Fibroblast of skin of abdomen (primary cell): ENCODE data around the gene SLC38A4. TPM values are rescaled to one million over a fixed set of nuclear protein-coding genes. Genes with fewer than 3 reads are reported as not detected.
"Not testable (repeated sequence)": the region's sequence is repeated elsewhere in the genome, so short reads cannot be mapped to it uniquely, and the experiment has no call there.

Experiments used
- DNase-seq: peaks from one replicate; pipeline ENCODE4 v3.0.0-alpha.2; 2013
- polyA plus RNA-seq, 2 experiments: library from polyadenylated mRNA; unstranded; fragments of 120-200 nt; gene quantifications; one replicate each; pipeline ENCODE4 v1.2.1, GENCODE V29; 2013; ENCODE audit not compliant: insufficient read length in 2 of 2

SLC38A4 gene, protein sequence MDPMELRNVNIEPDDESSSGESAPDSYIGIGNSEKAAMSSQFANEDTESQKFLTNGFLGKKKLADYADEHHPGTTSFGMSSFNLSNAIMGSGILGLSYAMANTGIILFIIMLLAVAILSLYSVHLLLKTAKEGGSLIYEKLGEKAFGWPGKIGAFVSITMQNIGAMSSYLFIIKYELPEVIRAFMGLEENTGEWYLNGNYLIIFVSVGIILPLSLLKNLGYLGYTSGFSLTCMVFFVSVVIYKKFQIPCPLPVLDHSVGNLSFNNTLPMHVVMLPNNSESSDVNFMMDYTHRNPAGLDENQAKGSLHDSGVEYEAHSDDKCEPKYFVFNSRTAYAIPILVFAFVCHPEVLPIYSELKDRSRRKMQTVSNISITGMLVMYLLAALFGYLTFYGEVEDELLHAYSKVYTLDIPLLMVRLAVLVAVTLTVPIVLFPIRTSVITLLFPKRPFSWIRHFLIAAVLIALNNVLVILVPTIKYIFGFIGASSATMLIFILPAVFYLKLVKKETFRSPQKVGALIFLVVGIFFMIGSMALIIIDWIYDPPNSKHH
- polyA plus RNA-seq (2013, experiment 1 of 2; ENCODE audit: insufficient read length) = 4.0 TPM
- polyA plus RNA-seq (2013, experiment 2 of 2; ENCODE audit: insufficient read length) = 3.5 TPM

DNA sequence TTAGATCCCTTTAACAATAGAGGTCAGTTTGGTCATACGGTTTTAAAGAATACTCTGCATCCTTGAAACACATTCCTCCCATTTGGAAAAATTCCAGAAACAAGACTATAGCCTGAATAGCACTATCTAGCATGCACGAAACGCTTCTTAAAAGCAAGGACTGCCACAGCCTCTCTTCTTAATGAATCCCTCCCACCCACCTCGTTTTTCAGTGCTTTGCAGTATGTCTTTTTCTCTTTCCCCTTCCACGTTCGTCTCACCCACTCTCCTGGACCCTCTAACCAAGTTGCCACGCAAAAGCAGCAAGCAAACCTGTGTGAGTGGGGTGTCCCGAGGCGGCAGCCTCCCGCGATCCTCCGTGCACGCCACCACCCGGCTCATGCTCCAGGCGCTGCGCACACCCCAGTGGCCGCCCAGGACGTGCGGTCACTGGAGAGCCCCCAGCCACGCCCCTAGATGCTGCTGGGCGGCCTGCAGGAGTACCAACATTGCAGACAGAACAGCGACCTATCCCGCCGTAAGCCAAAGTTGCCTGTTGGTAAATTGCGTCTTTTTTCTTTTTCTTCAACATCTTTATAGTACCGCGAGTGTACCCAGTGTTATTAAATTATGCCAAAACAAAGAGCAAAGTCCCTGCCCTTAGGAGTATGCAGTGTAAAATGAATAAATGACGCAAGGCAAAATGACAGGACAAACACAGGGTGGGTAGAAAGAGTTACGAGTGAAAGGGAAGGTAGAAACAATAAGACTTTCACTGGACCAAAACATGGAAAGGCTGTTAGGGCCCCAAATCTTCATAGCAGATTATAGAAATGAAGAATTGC is at the start of gene SLC38A4:
Gene SLC38A4, minus strand, starts transcription at position 407 of the 824 bp plus-strand sequence. CDS start 32,926 bp downstream, outside the sequence.
- peak; percentile 63 for DNase-seq

DNA sequence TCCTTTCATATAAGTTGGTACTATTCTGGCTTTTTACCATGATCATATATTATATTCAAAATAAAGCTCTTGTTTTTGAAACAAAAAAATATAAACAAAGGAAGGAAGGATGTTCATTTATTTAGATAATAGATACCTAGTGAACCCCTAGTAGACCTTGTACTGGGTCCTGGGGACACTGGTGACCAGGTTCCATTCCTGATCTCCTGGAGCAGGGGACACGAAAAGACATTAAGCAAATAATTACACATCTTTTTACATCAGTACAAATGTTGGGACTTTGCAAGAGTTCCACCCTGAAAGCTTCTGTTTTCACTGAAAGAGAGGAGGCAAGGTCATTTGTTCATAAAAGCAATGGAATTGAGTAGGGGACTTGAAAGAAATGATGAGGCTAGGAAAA is 49.3 kb upstream of the SLC38A4 start:
- no peak for DNase-seq

DNA sequence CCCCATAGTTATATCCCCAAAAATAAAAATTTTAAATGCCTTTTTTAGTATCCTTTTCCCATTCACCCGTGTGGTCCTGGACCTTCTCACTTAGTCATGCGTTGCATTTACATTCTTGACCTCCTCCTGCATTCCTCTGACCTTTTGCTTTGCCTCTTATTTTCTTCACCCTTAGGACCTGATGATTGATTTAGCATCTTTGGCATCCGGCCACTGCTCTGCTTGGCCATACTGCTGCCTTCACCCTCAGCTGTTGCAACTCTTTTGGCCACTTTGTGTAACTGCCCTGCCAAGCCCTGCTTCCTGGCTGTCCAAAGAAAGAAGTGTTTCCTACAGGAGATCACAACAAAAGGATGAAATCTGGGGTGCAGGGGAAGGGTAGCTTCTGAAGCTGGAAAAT is 48.8 kb upstream of the SLC38A4 start:
- DNase-seq = peak; percentile 60

DNA sequence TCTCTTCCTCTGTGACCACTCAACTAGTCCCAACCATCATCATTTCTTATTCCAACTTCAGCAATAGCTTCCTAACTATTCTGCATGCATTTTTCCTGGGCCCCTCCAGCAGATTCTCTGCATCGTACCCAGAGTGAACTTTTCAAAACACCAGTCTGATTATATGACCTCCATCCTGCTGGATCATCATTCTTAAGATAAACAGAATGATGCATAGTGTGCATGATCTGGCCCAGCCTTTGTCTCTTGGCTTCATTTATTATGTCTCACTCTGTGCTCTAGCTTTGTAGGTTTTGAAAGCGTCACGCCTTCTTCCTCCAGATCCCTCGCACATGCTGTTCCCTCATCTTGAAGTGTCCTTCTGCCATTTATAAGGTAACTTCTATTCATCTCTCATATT is 46.3 kb upstream of the SLC38A4 start:
- no peak for DNase-seq

DNA sequence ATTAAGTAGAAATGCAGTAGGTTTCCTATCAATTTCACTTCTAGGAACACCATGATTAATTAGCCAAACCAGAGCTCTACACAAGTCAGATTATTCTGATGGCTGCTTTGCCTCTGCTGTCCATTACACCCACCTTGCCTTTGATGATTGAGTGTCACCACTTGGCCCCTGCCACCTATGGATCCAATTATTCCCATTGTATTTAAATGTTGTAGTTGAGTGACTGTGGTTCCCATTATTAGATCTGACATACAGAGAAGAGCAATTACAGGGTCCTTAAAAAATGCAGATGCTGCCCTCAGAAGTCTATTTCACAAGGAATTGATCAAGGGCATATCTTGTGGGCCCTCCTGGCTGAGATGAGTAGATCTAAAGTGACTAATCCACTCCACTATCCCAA is 39.5 kb upstream of the SLC38A4 start:
- DNase-seq = no peak

DNA sequence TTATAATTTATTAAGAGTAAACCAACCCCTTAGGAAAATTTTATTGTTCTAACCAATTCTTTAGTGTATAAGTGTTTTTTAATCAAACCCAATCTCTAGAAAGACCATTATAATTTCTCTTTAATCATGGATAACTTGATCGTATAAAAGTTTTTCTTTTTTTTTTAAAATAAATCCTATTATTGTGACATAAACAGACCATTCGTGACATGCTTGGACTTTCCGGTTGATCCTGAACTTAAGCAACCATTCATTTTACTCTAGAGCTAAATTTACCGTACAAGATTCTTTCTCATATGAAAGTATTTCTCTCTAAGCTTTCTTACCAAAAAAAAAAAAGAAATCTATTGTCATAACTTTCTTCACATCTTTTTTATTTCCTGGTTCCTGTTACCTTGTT is 32.6 kb upstream of the SLC38A4 start:
- no peak for DNase-seq

DNA sequence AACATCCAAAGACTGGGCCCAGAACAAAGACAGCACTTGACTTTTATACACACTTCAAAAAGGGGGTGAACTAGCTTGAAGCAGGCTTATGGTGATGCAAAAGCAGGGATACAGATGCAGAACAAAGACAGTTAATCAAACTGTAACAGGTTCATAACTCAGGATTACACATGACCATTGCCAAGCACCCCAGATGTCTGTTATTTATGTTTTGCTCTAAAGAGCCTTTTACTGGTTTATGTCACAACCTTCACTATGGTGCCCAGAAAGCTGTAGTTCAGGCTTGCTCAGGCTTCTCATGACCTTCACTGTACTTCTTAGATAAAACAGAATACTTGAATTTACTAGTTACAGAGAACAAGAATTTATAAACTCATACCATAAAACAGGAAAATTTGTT is 31.7 kb upstream of the SLC38A4 start:
- DNase-seq = no peak

DNA sequence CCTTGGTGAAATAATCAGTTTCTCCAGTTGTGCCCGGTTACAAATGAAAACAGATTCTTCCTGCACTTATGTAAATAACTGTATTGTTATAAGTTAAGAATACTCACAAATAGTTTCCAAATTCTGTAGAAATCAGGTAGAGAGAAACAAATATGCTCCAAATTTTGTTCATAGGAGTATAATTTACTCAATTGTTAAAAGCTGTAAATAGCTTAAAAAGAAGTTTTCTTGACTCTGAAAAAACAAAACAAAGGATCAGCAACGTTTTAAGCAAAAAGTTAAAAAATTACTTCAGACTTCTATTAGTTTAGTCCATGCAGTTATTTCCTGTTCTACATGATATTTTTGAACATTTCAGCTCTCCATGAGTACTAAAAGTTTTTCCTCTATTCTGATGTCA is 30.0 kb upstream of the SLC38A4 start:
- DNase-seq = no peak

DNA sequence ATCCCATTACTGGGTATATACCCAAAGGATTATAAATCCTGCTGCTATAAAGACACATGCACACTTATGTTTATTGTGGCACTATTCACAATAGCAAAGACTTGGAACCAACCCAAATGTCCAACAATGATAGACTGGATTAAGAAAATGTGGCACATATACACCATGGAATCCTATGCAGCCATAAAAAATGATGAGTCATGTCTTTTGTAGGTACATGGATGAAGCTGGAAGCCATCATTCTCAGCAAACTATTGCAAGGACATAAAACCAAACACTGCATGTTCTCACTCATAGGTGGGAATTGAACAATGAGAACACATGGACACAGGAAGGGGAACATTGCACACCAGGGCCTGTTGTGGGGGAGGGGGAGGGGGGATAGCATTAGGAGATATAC is 28.4 kb upstream of the SLC38A4 start:
- DNase-seq = not testable (repeated sequence)

DNA sequence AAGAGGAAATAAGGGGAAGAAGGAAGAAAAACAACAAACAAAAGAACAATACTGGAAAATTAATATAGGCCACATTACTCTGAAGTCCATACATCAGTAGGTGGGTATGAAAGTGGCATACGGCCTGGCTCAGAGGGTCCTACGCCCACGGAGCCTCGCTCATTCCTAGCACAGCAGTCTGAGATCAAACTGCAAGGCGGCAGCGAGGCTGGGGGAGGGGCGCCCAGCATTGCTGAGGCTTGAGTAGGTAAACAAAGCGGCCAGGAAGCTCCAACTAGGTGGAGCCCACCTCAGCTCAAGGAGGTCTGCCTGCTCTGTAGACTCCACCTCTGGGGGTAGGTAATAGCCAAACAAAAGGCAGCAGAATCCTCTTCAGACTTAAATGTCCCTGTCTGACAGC is 23.0 kb upstream of the SLC38A4 start:
- not testable (repeated sequence) for DNase-seq

DNA sequence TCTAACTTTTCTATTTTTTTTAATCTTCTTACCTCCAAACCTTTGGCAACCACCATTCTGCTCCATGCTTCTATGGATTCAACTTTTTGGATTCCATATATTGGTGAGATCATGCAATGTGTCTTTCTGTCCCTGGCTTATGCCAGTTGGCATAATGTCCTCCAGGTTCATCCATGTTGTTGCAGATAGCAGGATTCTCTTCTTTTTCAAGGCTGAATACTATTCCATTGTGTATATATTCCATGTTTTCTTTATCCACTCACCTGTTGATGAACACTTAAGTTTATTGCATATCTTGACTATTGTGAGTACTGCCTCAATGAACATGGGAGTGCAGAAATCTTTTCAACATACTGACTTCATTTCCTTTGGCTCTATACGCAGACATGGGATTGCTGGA is 21.2 kb upstream of the SLC38A4 start:
- DNase-seq = no peak

DNA sequence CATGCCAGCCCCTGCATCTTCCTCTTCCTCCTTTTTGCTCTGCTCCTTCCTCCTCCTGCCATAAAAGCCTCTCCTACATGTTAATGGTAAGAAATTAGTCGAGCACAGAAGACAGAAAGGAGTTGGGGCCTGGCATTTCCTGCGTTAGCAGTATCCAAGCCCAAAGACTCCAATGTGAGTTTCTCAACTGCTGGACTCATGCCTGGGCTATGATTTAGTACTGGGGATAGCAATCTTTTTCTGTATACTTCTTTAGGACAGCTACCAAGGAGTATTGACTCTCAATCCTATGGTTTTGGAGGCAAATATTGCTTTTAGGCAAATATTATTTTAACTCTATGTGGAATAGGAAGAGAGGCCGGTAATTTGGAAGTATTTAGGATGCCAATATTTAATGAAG is 18.0 kb upstream of the SLC38A4 start:
- peak; percentile 56 for DNase-seq

DNA sequence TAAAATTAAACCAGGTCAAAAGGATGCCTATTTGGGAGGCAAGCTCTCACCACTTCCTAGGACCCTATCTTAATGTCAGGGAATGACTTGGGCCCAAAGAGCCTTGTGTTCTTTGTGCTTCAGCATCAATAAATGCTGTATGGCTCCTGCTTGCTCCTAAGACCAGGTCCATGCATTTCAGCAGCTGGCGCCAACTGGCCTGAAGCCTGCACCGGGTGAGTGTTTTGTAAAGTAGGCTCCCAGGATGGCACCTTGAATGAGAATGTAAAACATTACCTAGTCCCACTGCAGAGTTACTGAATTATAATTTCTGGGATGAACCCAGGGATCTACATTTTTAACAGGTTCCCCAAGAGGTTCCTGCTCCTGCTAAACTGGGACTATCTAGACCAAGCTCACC is 16.1 kb upstream of the SLC38A4 start:
- no peak for DNase-seq

DNA sequence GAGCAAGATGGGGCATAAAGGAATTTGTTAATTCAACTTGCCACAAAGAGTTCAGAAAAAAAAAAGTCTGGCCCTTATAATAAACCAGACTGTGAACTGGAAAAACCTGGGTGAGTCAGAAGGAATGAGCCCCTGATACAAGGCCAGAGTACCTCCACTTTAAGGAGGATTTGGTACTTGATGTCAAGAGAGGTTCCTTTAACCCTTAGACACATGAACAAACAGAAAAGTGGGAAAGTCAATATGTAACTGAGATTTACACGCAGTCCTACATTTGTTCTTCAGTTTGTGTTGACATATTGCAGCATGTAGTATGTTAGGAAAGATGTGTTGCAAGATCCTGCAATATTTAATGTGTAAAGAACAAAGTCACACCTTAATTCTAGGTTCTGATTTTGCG is 14.2 kb upstream of the SLC38A4 start:
- peak; percentile 17 for DNase-seq

DNA sequence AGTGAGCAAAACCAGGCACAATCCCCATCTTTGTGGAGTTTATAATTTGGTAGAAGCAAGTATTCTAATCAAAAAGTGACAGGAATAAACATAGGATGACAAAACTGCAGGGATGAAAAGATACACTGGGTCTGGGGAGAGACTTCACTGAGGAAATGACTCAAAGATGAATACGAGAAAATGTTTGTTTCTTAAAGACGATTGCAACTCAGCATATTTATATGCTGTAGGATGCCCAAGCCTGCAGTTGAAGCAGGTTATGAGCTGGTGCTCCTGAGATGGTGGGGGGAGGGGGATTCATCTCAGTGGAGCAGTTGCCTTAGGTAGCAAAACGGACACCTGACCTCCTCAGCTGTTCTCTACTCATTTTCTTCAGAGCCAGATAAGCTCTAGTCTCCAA is 13.4 kb upstream of the SLC38A4 start:
- DNase-seq = no peak

DNA sequence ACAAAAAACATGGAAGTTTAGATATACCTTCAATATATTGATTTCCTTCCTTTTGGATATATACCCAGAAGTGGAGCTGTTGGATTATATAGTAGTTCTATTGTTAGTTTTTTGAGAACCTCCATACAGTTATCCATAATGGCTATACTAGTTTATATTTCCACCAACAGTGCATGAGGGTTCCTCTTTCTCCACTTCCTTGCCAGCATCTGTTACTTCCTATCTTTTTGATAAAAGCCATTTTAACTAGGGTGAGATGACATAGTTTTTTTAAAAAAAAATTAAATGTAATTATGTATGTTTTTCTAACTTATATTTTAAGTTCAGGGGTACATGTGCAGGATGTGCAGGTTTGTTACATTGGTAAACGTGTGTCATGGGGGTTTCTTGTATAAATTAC is 10.0 kb upstream of the SLC38A4 start:
- no peak for DNase-seq

DNA sequence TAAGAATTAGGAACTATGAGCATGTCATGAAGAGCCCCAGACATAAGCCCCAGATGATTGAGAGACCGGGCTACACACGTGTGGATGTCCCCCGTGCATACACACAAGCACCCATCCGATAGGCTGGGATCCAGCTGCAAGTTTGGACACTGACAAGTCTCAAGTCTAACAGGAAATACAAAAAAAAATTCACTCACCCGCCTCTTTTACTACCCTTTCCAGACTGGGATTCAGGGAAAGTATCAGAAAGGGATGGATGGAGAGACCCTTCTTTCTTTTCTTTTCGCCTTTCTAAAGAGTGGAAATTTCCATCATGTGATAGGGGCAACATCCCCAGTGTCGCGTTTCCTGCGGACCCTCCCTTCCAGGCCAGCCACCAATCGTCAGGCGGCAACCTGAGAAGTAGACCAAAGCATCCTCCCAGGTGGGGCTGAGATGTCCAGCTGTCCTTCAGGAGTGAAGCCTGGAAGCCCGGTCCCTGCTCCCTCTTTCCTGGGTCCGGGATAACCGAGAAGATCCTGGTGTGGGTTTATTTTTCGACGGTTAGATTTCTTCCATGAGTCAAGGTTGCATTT is 6.4 kb upstream of the SLC38A4 start:
- no peak for DNase-seq

DNA sequence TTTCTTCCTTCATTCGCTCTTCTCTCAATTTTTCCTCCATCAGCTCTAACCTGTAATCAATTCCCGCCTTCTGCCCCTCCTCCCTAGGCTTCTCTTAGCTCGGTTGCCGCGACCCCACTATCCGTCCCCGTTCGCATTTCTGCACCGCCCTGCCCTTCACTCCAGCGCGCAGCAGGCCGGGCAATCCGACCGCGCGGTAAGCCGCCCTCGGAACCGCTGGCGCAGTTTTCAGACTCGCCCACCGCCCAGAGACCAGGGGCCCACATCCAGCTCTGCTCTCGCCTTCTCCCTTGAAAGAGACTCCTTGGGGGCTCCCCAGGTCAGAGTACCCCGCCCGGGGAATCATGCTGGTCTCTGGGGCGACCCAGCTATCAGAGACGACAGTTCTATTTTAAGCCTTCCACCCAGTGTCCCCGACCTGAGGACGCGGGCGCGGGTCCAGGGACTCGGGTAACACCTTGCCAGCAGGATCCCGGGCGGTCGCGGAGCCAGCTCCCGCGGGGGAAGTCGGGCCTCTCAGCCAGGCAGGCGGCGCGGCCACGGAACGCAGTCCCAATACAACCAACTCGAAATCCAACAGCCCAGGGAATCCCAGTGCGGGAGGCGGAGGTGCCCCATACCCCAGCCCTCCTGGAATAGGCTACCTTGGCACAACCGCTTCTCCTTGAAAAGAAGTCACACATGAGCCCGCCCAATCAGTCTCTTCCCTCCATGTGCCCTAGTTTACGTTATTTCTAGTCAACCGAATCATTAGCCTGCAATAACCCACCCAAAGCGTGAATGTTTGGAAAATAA is 5.7 kb upstream of the SLC38A4 start:
- DNase-seq = peak; percentile 14

DNA sequence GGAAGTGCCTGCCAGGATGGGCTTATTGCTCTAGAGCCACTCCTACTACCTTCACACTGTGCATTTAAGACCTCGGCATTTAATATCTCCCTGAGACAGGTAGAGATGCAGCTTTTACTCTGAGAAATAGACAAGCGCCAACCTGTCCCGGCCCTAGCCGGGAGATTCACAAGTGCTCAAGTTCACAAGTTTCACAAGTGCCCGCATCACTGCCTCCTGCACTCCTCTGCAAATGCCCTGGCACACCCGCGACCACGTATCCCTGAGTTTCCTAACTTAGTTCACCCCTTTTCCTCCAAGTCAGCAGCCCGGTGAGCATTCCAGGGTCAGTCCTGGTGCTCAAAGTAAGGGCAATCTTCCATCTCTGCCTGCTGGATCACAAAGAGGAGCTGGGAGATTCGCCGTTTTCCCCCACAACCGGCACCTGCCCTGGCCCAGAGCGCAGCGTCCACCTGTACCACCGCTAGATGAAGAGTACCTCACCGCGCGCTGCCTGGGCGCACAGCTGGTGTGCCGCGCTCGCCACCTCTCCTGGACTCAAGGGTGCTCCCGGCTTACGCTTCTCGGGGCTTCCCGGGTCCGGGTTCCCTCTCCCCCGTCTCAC is 5.0 kb upstream of the SLC38A4 start:
- peak; percentile 10 for DNase-seq

DNA sequence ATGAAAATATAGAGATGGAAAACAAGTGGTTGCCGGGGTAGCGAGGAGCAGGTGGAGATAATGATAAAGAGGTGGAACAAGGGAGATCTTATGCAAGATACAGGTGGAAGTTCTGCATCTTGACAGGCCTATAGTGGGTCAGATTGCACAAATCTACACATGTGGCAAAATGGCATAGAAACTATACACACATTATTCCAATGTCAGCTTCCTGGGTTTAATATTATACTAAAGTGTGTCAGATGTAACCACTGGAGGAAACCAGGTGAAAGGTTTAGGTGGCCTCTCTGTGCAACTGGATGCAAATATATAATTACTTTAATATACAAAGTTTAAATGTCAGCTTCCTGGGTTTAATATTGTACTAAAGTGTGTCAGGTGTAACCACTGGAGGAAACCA is 1.1 kb downstream of the SLC38A4 start:
- no peak for DNase-seq

DNA sequence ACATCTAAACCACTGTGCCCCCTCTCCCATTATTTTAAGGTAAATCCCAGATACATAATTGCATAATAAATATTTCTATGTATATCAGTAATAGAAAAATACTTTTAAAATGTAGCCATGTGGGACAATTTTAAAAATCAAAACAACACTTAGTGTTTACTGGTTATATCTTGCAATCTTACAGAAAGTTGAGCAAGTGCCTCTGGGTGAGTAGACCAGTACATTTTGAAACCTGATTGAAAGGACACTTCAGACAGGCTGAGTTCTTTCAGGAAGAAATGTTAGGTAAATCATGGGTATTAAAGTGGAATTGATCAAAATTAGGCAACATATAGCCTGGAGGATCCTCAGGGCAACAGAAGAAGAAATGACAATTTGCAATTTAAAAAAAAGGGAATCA is 7.2 kb downstream of the SLC38A4 start:
- no peak for DNase-seq

DNA sequence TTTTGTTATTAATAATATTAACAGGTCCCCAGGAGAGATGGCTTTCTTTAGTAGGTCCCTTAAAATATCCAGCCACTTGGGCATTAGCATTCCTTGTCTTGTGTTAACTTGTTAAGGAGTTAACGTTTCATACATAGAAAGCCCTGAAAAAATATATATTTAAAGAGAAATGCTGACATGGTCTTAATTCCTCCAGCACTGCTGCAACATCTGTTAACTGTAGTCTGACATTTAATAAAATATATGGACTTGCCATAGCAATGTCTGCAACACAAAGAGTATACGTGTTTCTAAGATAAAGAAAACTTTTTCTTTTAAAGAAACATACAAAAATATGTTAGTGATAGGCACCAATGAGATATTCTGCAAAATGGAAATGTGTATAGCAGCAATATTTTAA is 10.0 kb downstream of the SLC38A4 start:
- no peak for DNase-seq
